NCI-H2171 (cell line): ENCODE measurements around the gene VMP1.

Source experiments
- DNase-seq: peaks from one replicate; lab custom pipeline; 2025; lab: John Stamatoyannopoulos, UW

VMP1 gene

GRCh38 chr17:59707149-59707970 is at the start of gene VMP1, which contains the start of gene PTRH2:
VMP1 (plus strand) TSS chr17:59707654; CDS start chr17:59731447, 23,793 bp downstream.
PTRH2 (minus strand) TSS chr17:59707430; CDS start chr17:59697978, 9,452 bp downstream.
- peak; percentile 99 for DNase-seq

- no peak for DNase-seq
Observed at GRCh38 chr17:59666235-59666634, 41.2 kb upstream of the VMP1 start.

- DNase-seq = no peak
Observed at GRCh38 chr17:59668816-59669215, 38.6 kb upstream of the VMP1 start.

- DNase-seq = no peak
Observed at GRCh38 chr17:59669411-59669810, 38.0 kb upstream of the VMP1 start.

GRCh38 chr17:59669944-59670343 is 37.5 kb upstream of the VMP1 start:
- DNase-seq = no peak

- no peak for DNase-seq
Observed at GRCh38 chr17:59671386-59671785, 36.1 kb upstream of the VMP1 start.

- DNase-seq = no peak
Observed at GRCh38 chr17:59675231-59675630, 32.2 kb upstream of the VMP1 start.

- DNase-seq = no peak
Observed at GRCh38 chr17:59676716-59677115, 30.7 kb upstream of the VMP1 start.

- DNase-seq = no peak
Observed at GRCh38 chr17:59678918-59679317, 28.5 kb upstream of the VMP1 start.

GRCh38 chr17:59680314-59680713 is 27.1 kb upstream of the VMP1 start:
- DNase-seq = no peak

GRCh38 chr17:59683283-59683682 is 24.2 kb upstream of the VMP1 start:
- DNase-seq = no peak

GRCh38 chr17:59684967-59685366 is 22.5 kb upstream of the VMP1 start:
- no peak for DNase-seq

GRCh38 chr17:59688008-59688407 is 19.4 kb upstream of the VMP1 start:
- DNase-seq = no peak

- no peak for DNase-seq
Observed at GRCh38 chr17:59688496-59688895, 19.0 kb upstream of the VMP1 start.

- no peak for DNase-seq
Observed at GRCh38 chr17:59693582-59693981, 13.9 kb upstream of the VMP1 start.

- no peak for DNase-seq
Observed at GRCh38 chr17:59694344-59694743, 13.1 kb upstream of the VMP1 start.

GRCh38 chr17:59695945-59696681 is 11.3 kb upstream of the VMP1 start:
- DNase-seq = no peak

GRCh38 chr17:59696682-59697277 is 10.7 kb upstream of the VMP1 start:
- no peak for DNase-seq

GRCh38 chr17:59698143-59698542 is 9.3 kb upstream of the VMP1 start:
- no peak for DNase-seq

GRCh38 chr17:59699218-59699617 is 8.2 kb upstream of the VMP1 start:
- no peak for DNase-seq

GRCh38 chr17:59699786-59700185 is 7.7 kb upstream of the VMP1 start:
- DNase-seq = no peak

- DNase-seq = no peak
Observed at GRCh38 chr17:59702304-59702703, 5.2 kb upstream of the VMP1 start.

GRCh38 chr17:59707971-59708430 is 547 bp downstream of the VMP1 start:
- no peak for DNase-seq
